Bone marrow (tissue), 2 donors: ENCODE measurements around the gene CRTAP.
A peak's percentile ranks its signal among the peaks of the same experiment; 100 is the strongest.
"Not testable (repeated sequence)": the region's sequence is repeated elsewhere in the genome, so short reads cannot be mapped to it uniquely, and the experiment has no call there.

ENCODE experiments used
- DNase-seq, 2 donors: peaks; one replicate each; lab custom pipeline; 2025; lab: John Stamatoyannopoulos, UW

Gene CRTAP

GRCh38 chr3:33113772-33114621, at the start of gene CRTAP:
Gene CRTAP, plus strand, starts transcription at chr3:33114014. Its CDS starts 64 bp downstream, at chr3:33114078.
- DNase-seq, result peak; percentile 80 to 87

- no peak for DNase-seq
These were observed 48.9 kb upstream of the CRTAP start for GRCh38 chr3:33064929-33065328.

- no peak for DNase-seq
These were observed 46.3 kb upstream of the CRTAP start for GRCh38 chr3:33067484-33067883.

- DNase-seq, result not testable (repeated sequence)
These were observed 44.0 kb upstream of the CRTAP start for GRCh38 chr3:33069862-33070261.

GRCh38 chr3:33071181-33071580, 42.6 kb upstream of the CRTAP start:
- no peak for DNase-seq

GRCh38 chr3:33071946-33072345, 41.9 kb upstream of the CRTAP start:
- no peak for DNase-seq

GRCh38 chr3:33074217-33075067, 39.4 kb upstream of the CRTAP start:
- peak in 1 of 2 donors; percentile 16 for DNase-seq

- DNase-seq, result no peak
These were observed 37.8 kb upstream of the CRTAP start for GRCh38 chr3:33075995-33076394.

GRCh38 chr3:33076952-33077351, 36.9 kb upstream of the CRTAP start:
- DNase-seq, result no peak

- DNase-seq, result no peak
These were observed 35.8 kb upstream of the CRTAP start for GRCh38 chr3:33077976-33078375.

GRCh38 chr3:33079813-33080212, 34.0 kb upstream of the CRTAP start:
- DNase-seq, result not testable (repeated sequence)

- no peak for DNase-seq
These were observed 32.0 kb upstream of the CRTAP start for GRCh38 chr3:33081812-33082211.

- DNase-seq, result no peak
These were observed 29.9 kb upstream of the CRTAP start for GRCh38 chr3:33083958-33084357.

- DNase-seq, result no peak
These were observed 25.1 kb upstream of the CRTAP start for GRCh38 chr3:33088691-33089090.

- peak in 1 of 2 donors; percentile 12 for DNase-seq
These were observed 24.3 kb upstream of the CRTAP start for GRCh38 chr3:33089515-33089914.

- no peak for DNase-seq
These were observed 22.1 kb upstream of the CRTAP start for GRCh38 chr3:33091746-33092145.

- DNase-seq, result no peak
These were observed 21.1 kb upstream of the CRTAP start for GRCh38 chr3:33092496-33093254.

- DNase-seq, result no peak
These were observed 20.0 kb upstream of the CRTAP start for GRCh38 chr3:33093847-33094246.

- no peak for DNase-seq
These were observed 18.4 kb upstream of the CRTAP start for GRCh38 chr3:33095436-33095835.

GRCh38 chr3:33096093-33096868, 17.5 kb upstream of the CRTAP start:
- peak; percentile 6 to 45 for DNase-seq

- DNase-seq, result no peak
These were observed 14.6 kb upstream of the CRTAP start for GRCh38 chr3:33099109-33099645.
